HG03558 (cell line): ENCODE results near the gene RAD18.
A peak's percentile ranks its signal among the peaks of the same experiment; 100 is the strongest.

Experiments used
- ATAC-seq: cut with Tn5 transposase; IDR thresholded peaks from one replicate; pipeline ENCODE4 v1.9.1; 2021; ENCODE audit warnings: moderate number of reproducible peaks; ENCODE audit not compliant: unreplicated experiment; ENCODE audit errors: extremely low read depth

Gene RAD18

GRCh38 chr3:8966820-8967348, 3.6 kb upstream of the RAD18 start:
- ATAC-seq, result no peak

GRCh38 chr3:8966150-8966819, 3.0 kb upstream of the RAD18 start:
- no peak for ATAC-seq

- ATAC-seq, result no peak
Measured at GRCh38 chr3:8964436-8965370, 1.4 kb upstream of the RAD18 start.

GRCh38 chr3:8962226-8962861, 928 bp downstream of the RAD18 start:
- no peak for ATAC-seq

GRCh38 chr3:8959668-8960067, 3.6 kb downstream of the RAD18 start:
- no peak for ATAC-seq

GRCh38 chr3:8954938-8955763, 8.1 kb downstream of the RAD18 start:
- peak; percentile 88 for ATAC-seq

- no peak for ATAC-seq
Measured at GRCh38 chr3:8953313-8953712, 10.0 kb downstream of the RAD18 start.

- ATAC-seq, result no peak
Measured at GRCh38 chr3:8952130-8952529, 11.1 kb downstream of the RAD18 start.

GRCh38 chr3:8945890-8946600, 17.2 kb downstream of the RAD18 start:
- ATAC-seq, result no peak

GRCh38 chr3:8942746-8943488, 20.4 kb downstream of the RAD18 start:
- ATAC-seq, result no peak

GRCh38 chr3:8942115-8942514, 21.2 kb downstream of the RAD18 start:
- no peak for ATAC-seq

- ATAC-seq, result no peak
Measured at GRCh38 chr3:8938021-8938420, 25.3 kb downstream of the RAD18 start.

- ATAC-seq, result no peak
Measured at GRCh38 chr3:8937064-8938020, 25.9 kb downstream of the RAD18 start.

GRCh38 chr3:8932507-8932906, 30.8 kb downstream of the RAD18 start:
- ATAC-seq, result no peak

- ATAC-seq, result no peak
Measured at GRCh38 chr3:8931342-8931741, 31.9 kb downstream of the RAD18 start.

GRCh38 chr3:8929860-8930259, 33.4 kb downstream of the RAD18 start:
- ATAC-seq, result no peak

GRCh38 chr3:8914491-8914890, 48.8 kb downstream of the RAD18 start:
- ATAC-seq, result no peak

GRCh38 chr3:8911781-8912180, 51.5 kb downstream of the RAD18 start:
- ATAC-seq, result no peak
